Activated naive CD4-positive, alpha-beta T cell treated with anti-CD3 and anti-CD28 coated beads, Interleukin-2, amount 10 ng/mL, durations not matched to agents 7 days and 5 days (primary cell): Measurements from ENCODE around the gene RRAGC.

ENCODE experiments used
- CTCF ChIA-PET: fragments of 350-600 bp; sonication (Branson Sonifier 250); formaldehyde crosslinking; loops from one replicate; lab custom pipeline; 2021; ENCODE audit warnings: antibody characterized with exemption; lab: Charles Lee
- DNase-seq: peaks from one replicate; pipeline ENCODE4 v3.0.0-alpha.2; 2020
- H3K27ac Mint-ChIP-seq: one replicate; pipeline ENCODE4 v1.8.0; 2021; ENCODE audit warnings: mild to moderate bottlenecking, moderate library complexity, mixed read lengths
- H3K27me3 Mint-ChIP-seq: one replicate; pipeline ENCODE4 v1.8.0; 2021; ENCODE audit warnings: mild to moderate bottlenecking, mixed read lengths
- H3K36me3 Mint-ChIP-seq: one replicate; pipeline ENCODE4 v1.8.0; 2021; ENCODE audit warnings: mixed read lengths
- H3K4me1 Mint-ChIP-seq: one replicate; pipeline ENCODE4 v1.8.0; 2021; ENCODE audit warnings: mixed read lengths
- H3K4me3 Mint-ChIP-seq: one replicate; pipeline ENCODE4 v1.8.0; 2021; ENCODE audit warnings: mild to moderate bottlenecking, moderate library complexity, mixed read lengths
- H3K9me3 Mint-ChIP-seq: one replicate; pipeline ENCODE4 v1.8.0; 2021; ENCODE audit warnings: mixed read lengths

RRAGC gene

GRCh38 chr1:38859561-38860453, at the start of gene RRAGC:
RRAGC (minus strand) TSS chr1:38859772; CDS start chr1:38859646, 126 bp downstream.
- peak; percentile 99 for DNase-seq
- CTCF ChIA-PET = interaction anchor here (0.6 kb wide), 1 partner anchor 396 kb away, joined by 3 read pairs; no protein-coding TSS in a partner anchor
- H3K4me1 Mint-ChIP-seq = peaks cover 43% of the 10 kb centered on the region
- no peaks in the 10 kb centered on the region for H3K9me3 Mint-ChIP-seq
- H3K27ac Mint-ChIP-seq = peak within 1 kb of the TSS; percentile 88
- no peaks in the 10 kb centered on the region for H3K27me3 Mint-ChIP-seq
- peaks cover 45% of the 10 kb centered on the region for H3K36me3 Mint-ChIP-seq
- H3K4me3 Mint-ChIP-seq = peak within 1 kb of the TSS; percentile 87

- Mint-ChIP-seq H3K36me3 (no peaks in the 10 kb centered on the region), H3K9me3 (peaks cover 4% of the 10 kb centered on the region), H3K4me1 (no peaks in the 10 kb centered on the region), H3K27ac (no peak overlapping the region), H3K27me3 (no peaks in the 10 kb centered on the region), H3K4me3 (no peak overlapping the region)
- no peak for DNase-seq
- CTCF ChIA-PET = no interaction called here
Observed at GRCh38 chr1:38908821-38909220, 49.2 kb upstream of the RRAGC start.

GRCh38 chr1:38905985-38906384, 46.4 kb upstream of the RRAGC start:
- Mint-ChIP-seq H3K9me3 (peaks cover 4% of the 10 kb centered on the region), H3K27ac (no peak overlapping the region), H3K27me3 (no peaks in the 10 kb centered on the region), H3K4me3 (no peak overlapping the region), H3K36me3 (no peaks in the 10 kb centered on the region), H3K4me1 (no peaks in the 10 kb centered on the region)
- CTCF ChIA-PET = no interaction called here
- no peak for DNase-seq

- Mint-ChIP-seq H3K27ac (no peak overlapping the region), H3K36me3 (no peaks in the 10 kb centered on the region), H3K4me1 (peaks cover 2% of the 10 kb centered on the region), H3K9me3 (no peaks in the 10 kb centered on the region), H3K4me3 (no peak overlapping the region), H3K27me3 (no peaks in the 10 kb centered on the region)
- DNase-seq = no peak
- CTCF ChIA-PET = no interaction called here
Observed at GRCh38 chr1:38899560-38899959, 40.0 kb upstream of the RRAGC start.

- no peak for DNase-seq
- Mint-ChIP-seq H3K4me3 (no peak overlapping the region), H3K4me1 (peaks cover 2% of the 10 kb centered on the region), H3K27me3 (no peaks in the 10 kb centered on the region), H3K27ac (no peak overlapping the region), H3K9me3 (no peaks in the 10 kb centered on the region), H3K36me3 (no peaks in the 10 kb centered on the region)
- CTCF ChIA-PET = no interaction called here
Observed at GRCh38 chr1:38898653-38899230, 39.2 kb upstream of the RRAGC start.

GRCh38 chr1:38896169-38896568, 36.6 kb upstream of the RRAGC start:
- Mint-ChIP-seq H3K36me3 (no peaks in the 10 kb centered on the region), H3K4me3 (no peak overlapping the region), H3K9me3 (no peaks in the 10 kb centered on the region), H3K4me1 (peaks cover 2% of the 10 kb centered on the region), H3K27me3 (no peaks in the 10 kb centered on the region), H3K27ac (no peak overlapping the region)
- CTCF ChIA-PET = no interaction called here
- no peak for DNase-seq

- H3K4me1 Mint-ChIP-seq = no peaks in the 10 kb centered on the region
- no peaks in the 10 kb centered on the region for H3K9me3 Mint-ChIP-seq
- no peak for DNase-seq
- H3K27me3 Mint-ChIP-seq = peaks cover 4% of the 10 kb centered on the region
- CTCF ChIA-PET = no interaction called here
- no peak overlapping the region for H3K27ac Mint-ChIP-seq
- H3K36me3 Mint-ChIP-seq = no peaks in the 10 kb centered on the region
- no peak overlapping the region for H3K4me3 Mint-ChIP-seq
Observed at GRCh38 chr1:38892976-38893375, 33.4 kb upstream of the RRAGC start.

GRCh38 chr1:38891753-38892152, 32.2 kb upstream of the RRAGC start:
- Mint-ChIP-seq H3K36me3 (no peaks in the 10 kb centered on the region), H3K4me1 (no peaks in the 10 kb centered on the region), H3K4me3 (no peak overlapping the region), H3K9me3 (no peaks in the 10 kb centered on the region), H3K27ac (no peak overlapping the region), H3K27me3 (peaks cover 12% of the 10 kb centered on the region)
- peak; percentile 30 for DNase-seq
- CTCF ChIA-PET = interaction anchor here (0.7 kb wide), 1 partner anchor 1866 kb away, joined by 3 read pairs; no protein-coding TSS in a partner anchor

GRCh38 chr1:38889589-38889988, 30.0 kb upstream of the RRAGC start:
- H3K27ac Mint-ChIP-seq = no peak overlapping the region
- H3K27me3 Mint-ChIP-seq = peaks cover 12% of the 10 kb centered on the region
- CTCF ChIA-PET = interaction anchor here (1.5 kb wide), 1 partner anchor 203 kb away, joined by 3 read pairs; no protein-coding TSS in a partner anchor
- no peaks in the 10 kb centered on the region for H3K9me3 Mint-ChIP-seq
- no peaks in the 10 kb centered on the region for H3K4me1 Mint-ChIP-seq
- no peaks in the 10 kb centered on the region for H3K36me3 Mint-ChIP-seq
- DNase-seq = no peak
- no peak overlapping the region for H3K4me3 Mint-ChIP-seq

- DNase-seq = no peak
- peaks cover 12% of the 10 kb centered on the region for H3K27me3 Mint-ChIP-seq
- no peaks in the 10 kb centered on the region for H3K9me3 Mint-ChIP-seq
- no peak overlapping the region for H3K4me3 Mint-ChIP-seq
- H3K27ac Mint-ChIP-seq = no peak overlapping the region
- H3K36me3 Mint-ChIP-seq = no peaks in the 10 kb centered on the region
- CTCF ChIA-PET = interaction anchor here (1.5 kb wide), 1 partner anchor 204 kb away, joined by 3 read pairs; no protein-coding TSS in a partner anchor
- no peaks in the 10 kb centered on the region for H3K4me1 Mint-ChIP-seq
Observed at GRCh38 chr1:38888423-38889333, 29.1 kb upstream of the RRAGC start.

GRCh38 chr1:38885092-38885491, 25.5 kb upstream of the RRAGC start:
- Mint-ChIP-seq H3K27ac (no peak overlapping the region), H3K4me3 (no peak overlapping the region), H3K4me1 (no peaks in the 10 kb centered on the region), H3K27me3 (peaks cover 8% of the 10 kb centered on the region), H3K9me3 (no peaks in the 10 kb centered on the region), H3K36me3 (no peaks in the 10 kb centered on the region)
- CTCF ChIA-PET = no interaction called here
- no peak for DNase-seq

- no peak for DNase-seq
- Mint-ChIP-seq H3K4me1 (no peaks in the 10 kb centered on the region), H3K27me3 (no peaks in the 10 kb centered on the region), H3K9me3 (no peaks in the 10 kb centered on the region), H3K27ac (no peak within 1 kb of the TSS), H3K4me3 (no peak within 1 kb of the TSS), H3K36me3 (no peaks in the 10 kb centered on the region)
- CTCF ChIA-PET = interaction anchor here (0.6 kb wide), 1 partner anchor 60 kb away, joined by 3 read pairs; no protein-coding TSS in a partner anchor
Observed at GRCh38 chr1:38881487-38881886, 21.9 kb upstream of the RRAGC start, which contains the start of gene GJA9. GJA9 (minus strand) TSS chr1:38881587; CDS start chr1:38876098, 5,489 bp downstream.

- Mint-ChIP-seq H3K4me1 (peaks cover 35% of the 10 kb centered on the region), H3K27me3 (no peaks in the 10 kb centered on the region), H3K36me3 (peaks cover 8% of the 10 kb centered on the region), H3K27ac (no peak overlapping the region), H3K4me3 (no peak overlapping the region), H3K9me3 (no peaks in the 10 kb centered on the region)
- no peak for DNase-seq
- CTCF ChIA-PET = interaction anchor here (0.7 kb wide), 1 partner anchor 12 kb away, joined by 3 read pairs; no protein-coding TSS in a partner anchor
Observed at GRCh38 chr1:38875811-38876210, 16.2 kb upstream of the RRAGC start.
